Measurements from ENCODE around the gene CORO2B.
A peak's percentile ranks its signal among the peaks of the same experiment; 100 is the strongest.

The CORO2B gene

DNA sequence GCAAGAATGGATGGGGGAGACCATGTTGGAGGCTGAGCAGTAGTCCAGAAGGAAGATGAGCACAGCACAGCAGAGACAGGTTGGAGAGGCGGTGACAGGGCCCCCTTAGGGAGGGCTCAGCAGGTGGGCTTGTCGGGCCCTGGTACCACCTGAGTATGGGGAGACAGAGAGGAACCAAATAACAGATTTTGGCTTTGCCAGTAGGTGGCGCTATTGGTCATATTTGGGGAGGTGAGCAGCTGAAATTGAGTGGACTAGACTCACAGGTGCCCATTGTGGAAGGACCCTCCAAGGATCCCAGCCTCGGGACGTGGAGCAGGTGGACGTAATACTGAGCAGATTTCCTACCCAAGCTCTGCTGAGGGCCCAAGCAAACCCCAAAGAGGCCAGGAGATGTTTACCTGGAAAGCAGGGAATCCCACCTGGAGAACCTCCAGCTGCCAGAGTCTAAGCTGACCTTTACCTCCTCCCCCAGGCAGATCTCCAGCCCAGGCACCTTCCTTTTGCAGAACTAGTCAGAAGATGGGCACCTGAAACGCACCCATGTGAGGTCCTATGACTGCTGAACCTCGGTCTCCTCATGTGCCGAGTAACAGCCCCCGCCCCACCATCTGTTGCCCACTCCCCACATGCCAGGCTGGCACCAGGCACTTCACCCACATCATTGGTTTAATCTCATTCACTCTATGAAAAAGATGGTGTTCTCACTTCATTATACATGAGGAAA, 24.6 kb upstream of the CORO2B start:
- peak; percentile 68 for DNase-seq (ENCODE audit: low spot score)

DNA sequence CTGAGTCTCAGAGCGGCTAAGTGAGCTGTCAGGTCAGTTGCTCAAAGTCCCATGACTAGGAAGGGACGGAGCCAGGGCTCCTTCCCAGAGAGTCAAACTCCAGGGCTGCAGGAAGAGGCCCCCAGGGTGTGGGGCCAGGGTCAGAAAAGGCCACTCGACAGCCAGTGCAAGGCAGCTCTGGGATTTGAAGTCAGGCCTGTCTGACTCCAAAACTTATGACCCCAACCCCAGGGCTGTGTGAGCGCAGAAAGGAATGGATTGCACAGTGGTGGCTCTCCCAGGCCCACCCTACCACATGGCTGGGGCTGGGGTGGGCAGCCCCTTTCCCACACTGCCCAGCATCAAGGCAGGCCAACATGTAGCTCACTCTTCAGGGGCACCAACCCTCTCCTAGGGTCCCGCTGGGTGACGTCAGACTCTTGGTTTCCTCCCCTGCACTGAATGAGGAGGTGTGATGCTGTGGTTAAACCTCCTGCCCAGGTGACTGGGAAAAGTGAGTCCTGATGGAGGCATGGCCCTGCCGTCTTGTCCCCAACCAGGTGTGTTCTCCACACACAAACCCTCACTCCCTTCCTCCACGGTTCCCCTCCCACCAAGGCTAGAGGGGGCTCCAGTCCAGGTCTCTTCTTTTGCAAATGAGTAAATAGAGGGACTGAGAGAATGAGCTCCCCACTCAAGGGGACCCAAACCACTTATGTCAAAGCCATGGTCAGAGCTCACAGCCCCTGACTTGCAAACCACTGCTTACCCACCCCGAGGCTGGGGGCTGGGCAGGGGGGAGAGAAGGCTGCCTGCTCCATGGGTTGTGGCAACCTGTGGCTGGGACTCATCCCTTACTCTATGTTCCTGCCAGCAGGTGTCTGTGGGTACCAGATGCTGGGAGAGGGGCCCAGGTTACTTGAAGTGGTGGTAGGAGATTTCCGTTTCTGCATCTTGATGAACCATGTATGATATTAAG, 23.8 kb upstream of the CORO2B start:
- no peak for DNase-seq (ENCODE audit: low spot score)

DNA sequence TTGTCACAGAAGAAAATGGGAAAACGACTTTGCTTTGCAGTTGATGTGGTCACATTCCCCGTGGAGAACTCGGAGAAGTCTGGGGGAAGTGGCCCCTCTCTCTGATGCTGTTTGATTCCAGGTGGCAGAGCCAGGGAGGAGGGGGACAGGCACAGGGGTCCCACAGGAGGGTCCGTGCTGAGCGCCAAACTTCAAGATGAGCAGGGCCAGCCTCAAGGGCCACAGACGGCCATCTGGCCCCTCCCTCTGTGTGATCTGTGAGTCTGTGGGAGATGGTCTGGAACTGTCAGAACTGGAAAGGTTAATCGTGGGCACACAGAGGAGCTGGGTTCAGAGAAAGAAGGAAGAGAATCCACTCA, 23.1 kb upstream of the CORO2B start:
- no peak for DNase-seq (ENCODE audit: low spot score)

DNA sequence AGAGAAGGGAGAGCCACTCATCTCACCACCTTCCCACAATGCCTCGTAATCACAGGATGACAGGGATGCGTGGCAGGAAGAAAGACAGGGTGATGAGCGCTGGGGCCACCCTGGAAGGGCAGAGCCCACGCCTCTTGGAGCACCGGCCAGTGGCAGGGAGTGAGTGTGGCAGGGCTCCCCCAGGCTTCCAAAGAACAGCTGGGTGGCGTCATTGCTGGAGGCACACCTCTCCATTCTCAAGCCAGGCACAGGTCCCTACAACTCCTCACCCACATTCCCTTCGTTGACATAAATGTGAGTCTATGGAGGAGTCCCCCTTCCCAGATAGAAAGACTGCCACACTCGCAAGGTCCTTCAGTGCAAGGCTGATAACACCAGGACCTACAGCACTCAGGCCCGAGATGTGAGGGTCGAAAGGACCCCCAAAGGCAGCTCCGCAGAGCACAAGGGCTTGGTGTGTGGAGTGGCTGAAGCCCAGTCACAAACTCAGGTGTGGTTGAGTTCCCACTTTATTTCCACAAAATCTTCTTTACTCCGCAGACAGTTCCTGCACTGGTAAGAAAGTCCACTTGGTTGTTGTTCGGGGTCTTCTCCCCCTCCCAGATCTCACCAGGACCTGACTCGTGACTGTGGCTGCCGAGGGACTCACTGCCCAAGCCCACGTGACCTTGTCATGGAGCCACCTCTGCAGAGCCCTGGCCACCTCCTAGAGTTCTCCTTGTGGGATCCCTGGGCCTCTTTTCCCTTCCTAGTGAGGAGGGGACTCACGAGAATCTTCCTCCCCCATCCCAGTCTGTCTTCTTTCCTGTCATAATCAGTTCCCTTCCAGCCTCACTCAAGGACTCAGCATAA, 22.4 kb upstream of the CORO2B start:
- DNase-seq (ENCODE audit: low spot score), result no peak

DNA sequence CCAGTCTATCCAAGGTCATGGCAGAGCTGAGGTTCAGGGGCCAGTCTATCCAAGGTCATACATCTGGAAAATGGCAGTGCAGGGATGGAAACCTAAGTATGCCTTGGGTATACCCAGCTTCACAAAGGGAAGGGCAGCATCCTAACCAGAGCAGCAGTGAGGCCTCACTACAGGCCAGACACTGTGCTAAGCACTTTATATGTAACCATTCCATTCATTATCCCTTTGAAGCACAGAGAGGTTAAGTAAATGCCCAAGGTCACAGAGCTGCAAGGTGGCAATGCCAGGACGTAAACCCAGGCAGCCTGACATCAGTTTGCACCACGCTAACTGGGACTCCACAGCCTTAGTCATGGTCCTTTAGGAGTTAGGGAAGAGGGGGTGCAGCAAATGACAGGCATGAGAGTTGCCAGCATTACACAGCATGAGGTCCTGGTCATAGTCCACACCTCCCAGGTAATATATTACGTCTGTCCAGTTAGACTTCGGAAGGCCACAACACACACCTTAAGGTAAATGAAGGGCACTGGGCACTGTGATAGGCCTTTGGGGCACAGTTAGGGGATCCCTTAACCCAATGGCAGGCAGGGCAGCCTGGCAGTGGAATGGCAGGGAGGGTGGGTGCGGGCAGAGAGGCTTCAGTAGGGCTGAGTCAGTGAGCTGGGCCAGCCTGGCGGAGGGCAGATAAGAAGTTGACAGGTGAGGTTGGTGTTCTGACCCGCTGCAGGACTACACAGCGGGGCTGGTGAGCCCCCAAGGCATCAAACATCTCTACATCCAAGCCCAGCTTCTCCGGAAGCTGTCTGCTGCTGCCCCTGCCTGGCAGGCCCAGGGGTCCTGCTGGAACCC, 21.1 kb upstream of the CORO2B start:
- DNase-seq (ENCODE audit: low spot score), result no peak

DNA sequence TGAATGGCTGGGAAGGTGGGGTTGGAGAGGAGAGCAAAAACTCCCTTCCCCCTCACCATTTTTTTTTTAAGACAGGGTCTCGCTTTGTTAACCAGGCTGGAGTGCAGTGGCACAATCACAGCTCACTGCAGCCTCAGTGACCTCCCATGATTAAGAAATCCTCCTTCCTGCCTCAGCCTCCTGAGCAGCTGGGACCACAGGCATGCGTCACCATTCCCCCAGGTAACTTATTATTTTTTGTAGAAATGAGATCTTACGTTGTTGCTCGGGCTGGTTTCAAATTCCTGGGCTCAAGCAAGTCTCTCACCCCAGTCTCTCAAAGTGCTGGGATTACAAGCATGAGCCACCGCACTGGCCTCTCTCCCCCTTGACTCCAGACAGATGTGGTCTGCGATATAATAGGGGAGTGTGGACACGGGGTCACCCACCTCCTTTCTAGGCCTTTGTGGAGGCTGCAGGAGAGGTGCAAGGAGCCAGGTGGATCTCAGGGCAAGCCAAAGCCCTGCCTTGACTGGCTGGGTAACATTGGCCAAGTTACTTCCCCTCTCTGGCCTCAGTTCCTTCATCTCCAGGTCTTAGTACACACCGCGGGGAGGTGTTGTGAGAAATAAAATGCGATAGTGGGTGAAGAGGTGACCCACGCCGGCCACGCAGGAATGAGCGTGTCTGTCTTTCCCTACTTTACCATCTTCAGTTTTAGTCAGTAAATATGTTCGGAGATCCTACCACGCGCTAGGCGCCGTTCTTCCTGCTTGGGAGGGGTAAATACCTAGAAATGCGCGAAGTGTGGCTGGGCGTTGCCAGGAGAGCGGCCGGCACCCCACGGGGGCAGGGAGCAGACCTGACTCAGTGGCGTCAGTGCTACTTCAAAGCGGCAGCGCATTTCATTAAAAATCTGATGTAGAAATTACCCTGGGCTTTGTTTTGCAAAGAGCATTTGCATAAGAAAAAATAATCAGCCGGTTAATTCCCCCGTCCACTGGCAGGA, 20.2 kb upstream of the CORO2B start:
- DNase-seq (ENCODE audit: low spot score), result no peak

DNA sequence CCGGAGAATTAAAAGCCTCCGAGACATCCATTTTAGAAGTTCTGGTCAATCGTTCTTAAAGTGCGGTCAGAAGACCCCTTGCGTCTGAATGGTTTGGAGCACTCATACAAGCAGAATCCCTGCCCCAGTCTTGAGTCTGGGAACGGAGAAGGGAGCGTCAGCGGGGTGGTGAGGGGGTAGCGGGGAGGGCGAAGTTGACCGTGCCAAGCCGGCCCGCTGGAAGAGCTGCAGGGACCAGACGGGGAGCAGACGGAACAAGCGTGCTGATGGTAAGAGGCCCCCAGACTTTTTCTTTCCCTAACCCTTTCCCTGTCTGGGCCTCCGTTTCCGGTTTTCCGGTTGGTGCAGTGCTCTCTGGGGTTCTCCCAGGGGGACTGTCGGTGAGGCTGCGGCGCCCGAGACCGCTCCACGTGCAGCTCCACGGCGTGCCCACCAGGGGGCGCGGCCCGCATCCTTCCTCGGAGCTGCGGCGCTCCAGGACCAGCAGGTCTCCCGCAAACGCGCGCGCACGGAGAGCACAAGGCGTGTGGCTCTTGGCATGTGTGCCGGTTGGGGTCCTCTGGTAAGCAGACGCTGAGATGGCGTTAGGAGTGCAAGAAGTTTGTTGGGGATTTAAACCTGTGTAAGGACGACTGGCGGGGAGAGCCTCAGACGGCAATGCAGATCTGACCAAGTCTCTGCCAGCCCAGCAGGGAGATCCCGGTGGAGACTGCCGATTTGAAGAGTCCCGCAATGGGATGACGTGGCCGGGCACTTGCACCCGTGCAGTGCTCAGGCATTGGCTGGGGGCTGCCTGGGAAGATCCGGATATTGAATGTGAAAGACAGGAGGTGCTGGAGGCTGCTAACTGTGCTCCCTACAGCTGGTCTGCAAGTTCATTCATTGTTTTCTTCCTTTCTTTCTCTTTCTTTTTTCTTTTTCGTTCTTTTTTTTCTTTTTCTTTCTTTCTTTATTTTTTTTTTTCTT, 19.2 kb upstream of the CORO2B start:
- DNase-seq (ENCODE audit: low spot score), result peak; percentile 68

DNA sequence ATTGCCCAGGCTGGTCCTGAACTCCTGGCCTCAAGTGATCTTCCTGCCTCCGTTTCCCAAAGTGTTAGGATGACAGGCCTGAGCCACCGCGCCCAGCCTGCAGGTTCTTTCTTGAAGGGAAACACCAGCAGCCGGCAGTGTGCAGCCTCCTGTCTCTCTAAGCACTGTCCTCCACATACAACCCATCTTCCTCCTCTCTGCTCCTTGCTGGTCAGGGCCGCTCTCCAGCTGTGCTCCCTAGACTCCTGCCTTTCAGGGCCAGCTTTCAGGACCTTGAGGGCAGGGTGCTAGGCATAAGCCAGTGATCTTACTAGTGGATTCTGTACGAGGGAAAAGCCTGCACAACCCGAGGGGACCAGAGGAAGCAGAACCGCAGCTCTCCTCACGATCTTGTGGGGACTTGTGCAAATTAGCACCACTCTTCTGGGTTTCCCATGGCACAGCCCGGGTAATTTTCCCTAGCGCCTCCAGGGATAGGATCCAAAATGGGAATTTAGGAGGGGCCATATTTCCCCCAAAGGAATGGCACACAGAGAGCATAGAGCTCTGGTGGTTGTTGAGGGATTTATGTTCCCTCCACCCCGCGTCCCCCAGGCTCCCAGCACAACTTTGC, 18.2 kb upstream of the CORO2B start:
- DNase-seq (ENCODE audit: low spot score), result no peak

DNA sequence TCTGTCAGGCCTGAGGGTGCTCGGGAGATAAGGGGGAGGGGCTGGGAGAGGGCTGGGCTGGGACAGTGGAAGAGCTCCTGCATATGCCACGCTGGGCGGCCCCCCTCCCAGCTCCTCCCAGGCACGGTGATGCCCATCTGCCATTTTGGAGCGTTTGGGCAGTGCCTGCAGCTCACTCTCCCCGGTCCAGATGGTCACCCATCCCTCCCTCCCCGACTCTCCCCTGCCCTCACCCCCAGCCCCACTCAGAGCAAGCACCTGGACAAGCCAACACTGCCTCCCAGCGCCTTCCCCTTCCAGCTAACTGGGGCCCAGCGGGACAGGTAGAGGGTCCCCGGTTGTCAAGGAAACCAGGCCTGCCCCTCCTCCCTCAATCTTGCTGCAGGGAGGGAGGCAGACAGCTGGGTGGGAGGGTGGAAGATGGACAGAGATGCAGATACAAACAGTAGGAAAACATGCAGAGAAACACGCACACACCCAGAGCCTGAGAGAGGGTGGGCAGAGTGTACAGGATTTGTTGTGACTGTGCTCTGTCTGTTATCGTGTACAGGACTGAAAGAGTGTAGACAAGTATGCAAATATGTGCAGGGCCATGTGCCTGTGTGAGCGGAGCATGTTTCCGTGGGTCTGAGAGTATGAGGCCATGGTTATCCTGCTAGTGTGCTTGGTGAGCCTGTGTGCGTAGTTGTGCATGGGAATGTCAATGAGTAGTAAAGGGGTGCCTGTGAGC, 17.5 kb upstream of the CORO2B start:
- no peak for DNase-seq (ENCODE audit: low spot score)

DNA sequence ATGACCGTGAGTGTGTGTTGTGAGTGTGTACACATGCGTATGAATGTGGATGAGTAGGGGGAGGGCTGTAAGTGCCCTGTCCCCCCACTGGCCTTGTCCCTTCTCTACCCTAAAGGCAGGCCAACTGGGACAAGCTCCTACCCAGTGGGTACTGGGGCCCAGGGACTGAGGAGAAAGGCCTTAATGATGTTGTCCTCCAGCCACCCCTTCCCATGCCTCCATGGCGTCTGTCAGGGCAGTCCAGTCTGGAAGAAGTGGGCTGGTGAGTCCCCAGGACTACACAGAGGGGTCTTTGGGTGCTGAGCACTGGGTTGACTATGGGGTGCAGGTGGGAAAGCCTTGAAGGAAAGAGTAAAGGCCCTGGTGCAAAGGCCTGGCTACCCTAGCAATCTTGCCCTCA, 16.9 kb upstream of the CORO2B start:
- DNase-seq (ENCODE audit: low spot score), result no peak

DNA sequence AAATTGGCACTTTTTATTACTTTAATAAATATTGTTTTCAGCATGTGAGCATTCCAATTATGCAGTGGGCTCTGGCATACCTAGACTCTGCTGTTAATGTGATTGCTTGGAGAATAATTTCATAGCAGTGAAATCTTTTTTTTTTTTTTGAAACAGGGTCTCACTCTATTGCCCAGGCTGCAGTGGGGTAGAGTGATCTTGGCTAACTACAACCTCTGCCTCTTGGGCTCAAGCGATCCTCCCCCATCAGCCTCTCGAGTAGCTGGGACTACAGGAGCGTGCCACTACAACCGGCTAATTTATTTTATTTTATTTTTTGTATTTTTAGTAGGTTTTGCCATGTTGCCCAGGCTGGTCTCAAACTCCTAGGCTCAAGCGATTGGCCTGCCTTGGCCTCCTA, 14.6 kb upstream of the CORO2B start:
- DNase-seq (ENCODE audit: low spot score), result no peak

DNA sequence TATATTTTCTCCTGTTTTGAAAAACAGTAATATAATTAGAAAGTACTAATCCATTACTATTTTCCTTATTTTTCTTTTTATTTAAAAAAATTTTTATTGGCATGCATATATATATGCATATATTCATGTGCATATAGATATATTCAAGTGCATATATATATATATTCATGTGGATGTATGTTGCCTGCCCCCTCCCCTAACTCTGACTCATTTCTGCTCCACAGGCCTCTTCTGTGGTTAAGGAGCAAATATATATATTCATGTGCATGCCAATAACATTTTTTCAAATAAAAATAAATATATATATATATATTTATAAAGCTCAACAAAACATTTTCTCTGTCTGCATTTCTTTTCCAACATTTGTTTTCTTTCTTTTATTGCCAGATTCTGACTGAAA, 13.6 kb upstream of the CORO2B start:
- no peak for DNase-seq (ENCODE audit: low spot score)

DNA sequence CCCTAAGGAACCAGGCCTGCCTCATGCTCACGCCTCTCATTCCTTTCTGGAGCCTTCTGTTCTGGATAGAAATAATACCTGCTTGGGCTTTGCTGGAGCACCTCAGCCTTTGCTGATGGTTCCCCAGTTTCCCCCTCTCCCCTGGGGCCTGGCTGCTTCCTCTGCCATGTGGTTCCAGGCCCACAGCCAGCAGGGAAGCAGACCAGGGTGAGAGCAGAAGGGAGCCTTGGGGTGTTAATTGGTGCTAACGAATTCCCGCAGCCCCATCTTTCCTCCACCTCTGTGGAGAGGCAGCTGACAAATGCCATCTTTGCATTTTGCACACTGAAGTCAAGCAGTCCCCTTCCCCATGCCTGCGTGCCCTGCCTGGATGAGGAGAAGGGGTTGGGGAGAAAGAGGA, 13.1 kb upstream of the CORO2B start:
- no peak for DNase-seq (ENCODE audit: low spot score)

DNA sequence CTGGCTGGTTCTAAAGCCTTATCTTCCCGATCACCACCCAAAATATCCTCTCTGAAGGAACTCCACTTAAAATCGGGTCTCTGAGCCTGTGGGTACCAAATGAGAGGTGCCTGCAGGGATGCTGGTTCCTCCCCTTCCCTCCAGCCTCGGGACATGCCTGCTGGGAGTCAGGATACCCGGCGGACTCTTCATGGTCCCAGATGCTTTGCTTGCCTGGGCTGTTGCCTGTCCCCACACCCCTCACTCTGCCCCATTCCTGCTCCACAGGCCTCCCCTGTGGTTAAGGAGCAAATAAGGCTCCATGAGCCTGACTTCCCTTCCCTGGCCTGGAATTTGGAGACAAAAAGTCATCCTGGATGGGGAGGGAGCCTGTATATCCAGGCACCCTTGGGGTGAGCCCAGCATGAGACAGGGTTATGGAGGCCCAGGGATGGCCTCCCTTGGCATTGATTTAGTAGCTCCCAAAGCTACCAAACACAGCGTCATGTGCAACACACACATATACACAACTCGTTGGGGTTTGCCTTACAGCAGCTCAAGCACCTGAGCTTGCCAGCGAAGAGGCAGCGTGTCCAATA, 12.3 kb upstream of the CORO2B start:
- DNase-seq (ENCODE audit: low spot score), result no peak

DNA sequence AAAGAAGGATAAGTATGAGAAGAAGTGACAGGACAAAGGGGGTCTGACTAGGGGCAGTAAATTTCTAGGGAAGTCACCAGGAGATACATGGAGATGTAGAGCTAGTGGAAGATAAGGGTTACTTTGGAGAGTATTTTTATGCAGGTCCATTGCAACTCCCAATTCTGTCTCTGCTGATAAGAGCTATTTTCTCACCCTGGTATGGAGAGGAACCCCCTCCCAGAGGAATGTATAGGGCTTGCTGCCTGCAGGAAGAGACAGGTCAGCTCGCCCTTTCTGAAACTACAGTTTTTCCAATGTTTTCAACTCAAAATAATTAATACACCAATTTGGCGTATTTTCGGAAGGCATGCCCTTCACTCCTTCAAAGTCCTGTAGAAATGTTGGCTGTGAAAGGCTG, 11.4 kb upstream of the CORO2B start:
- no peak for DNase-seq (ENCODE audit: low spot score)

DNA sequence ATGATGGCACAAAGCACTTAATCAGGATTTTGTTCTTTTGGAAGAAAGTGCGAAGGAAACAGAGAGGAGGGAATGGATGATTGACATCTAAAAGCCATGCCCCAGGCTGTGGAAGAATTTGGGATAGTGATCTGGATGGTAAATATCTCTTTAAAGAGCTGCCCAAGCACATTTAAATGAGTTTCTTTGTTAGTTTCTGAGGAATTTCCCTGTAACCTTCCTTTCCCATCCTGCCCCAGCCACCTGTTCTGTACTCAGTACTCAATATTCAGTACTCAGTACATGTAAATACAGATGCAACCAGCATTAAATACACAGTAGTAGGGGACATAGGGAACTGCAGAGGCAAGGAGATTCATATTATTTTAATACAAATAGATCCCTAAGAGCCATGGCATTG, 7.8 kb upstream of the CORO2B start:
- DNase-seq (ENCODE audit: low spot score), result no peak

DNA sequence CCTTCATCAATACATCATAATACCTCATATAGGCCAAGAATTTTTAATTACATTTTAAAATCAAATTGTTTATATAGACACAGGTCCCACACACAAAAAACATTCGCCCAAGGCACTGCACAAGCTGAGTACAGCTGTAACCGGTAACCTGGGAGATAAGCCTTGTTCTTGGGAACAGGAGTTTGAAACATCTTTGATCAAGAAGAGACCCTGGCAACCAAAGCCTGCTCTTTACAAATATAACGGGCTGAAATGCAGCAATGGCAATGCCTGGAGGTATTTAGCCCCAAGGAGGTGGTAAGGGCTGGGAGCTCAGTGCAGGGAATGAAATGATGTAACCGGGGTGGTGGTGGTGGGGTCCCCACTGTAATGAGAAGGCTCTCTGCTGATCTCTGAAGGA, 7.2 kb upstream of the CORO2B start:
- DNase-seq (ENCODE audit: low spot score), result no peak

DNA sequence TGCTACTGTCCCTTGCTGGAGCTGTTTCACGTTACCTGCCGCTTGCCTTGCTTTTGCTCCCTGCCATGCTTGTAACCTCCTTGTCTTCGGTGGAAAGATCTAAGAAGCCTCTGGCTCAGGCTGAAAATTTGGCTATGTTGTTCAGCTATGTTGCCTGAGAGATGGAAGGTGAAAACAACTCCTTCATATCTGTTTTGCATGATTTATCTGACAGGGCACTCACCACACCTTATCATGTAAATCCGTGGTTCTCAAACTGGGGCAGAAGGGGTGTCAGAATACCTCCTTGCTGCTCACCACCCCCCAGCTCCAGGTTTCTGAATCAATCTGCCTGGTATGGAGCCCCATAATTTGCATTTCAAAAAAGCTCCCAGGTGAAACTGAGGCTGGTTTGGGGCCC, 6.5 kb upstream of the CORO2B start:
- DNase-seq (ENCODE audit: low spot score), result no peak

Measured in activated CD4-positive, alpha-beta T cell treated with anti-CD3 and anti-CD28 coated beads, Interleukin-2, Interleukin-4, amounts not matched to agents 100 ng/mL and 50 ng/mL, durations not matched to agents 16 hours and 8 hours (primary cell).